Fibroblast of pulmonary artery (primary cell): Measurements from ENCODE around the gene KDELR3.

Source experiments
- DNase-seq: peaks from one replicate; pipeline ENCODE4 v3.0.0-alpha.2; 2010; ENCODE audit warnings: low read depth
- H3K4me3 ChIP-seq: replicated peaks from 2 replicates; pipeline ENCODE4 v1.5.1; 2011; ENCODE audit warnings: low read depth, mild to moderate bottlenecking, control low read depth, low read length, moderate library complexity
- TF ChIP-seq, protein P1 (sequence below): IDR thresholded peaks from 2 replicates; pipeline ENCODE4 v1.5.1; 2011; ENCODE audit warnings: mild to moderate bottlenecking, control low read depth, low read length, inconsistent platforms; ENCODE audit errors: missing control alignments

The KDELR3 gene

DNA sequence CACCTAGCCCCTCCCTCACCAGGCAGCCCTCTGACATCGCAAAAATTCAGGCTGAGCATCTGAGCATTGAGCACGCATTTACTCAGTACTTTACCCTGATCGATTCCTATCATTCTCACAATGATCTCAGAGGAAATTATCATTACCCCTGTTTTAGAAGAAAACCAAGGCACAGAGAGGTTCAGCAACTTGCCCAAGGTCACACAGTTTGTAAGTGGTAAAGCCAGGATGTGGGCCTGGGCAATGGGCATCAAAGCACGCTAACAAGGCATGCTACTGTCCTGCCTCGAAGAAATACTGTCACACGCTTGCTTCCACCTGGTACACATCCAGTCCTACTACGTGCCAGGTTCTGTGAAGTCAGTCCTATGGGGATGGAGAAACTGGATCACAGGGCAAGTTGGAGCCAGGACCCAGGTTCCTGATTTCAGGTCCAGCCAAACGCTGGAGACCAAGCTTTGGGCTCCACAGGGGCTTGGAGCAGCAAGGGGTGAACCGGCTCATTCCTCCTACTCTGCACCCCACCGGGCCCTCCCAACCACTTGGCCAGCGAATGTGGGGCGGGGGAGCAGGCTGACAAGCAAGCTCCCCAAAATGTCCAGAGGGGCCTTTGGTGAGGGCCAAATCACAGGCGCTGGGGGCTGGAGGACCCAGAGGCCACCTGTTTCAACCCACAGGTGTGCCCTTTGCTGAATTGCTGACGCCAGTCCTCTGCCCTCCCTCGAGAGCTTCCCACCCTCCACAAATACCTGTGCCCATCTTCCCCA, 31.1 kb upstream of the KDELR3 start:
- TF ChIP-seq, protein P1, sequence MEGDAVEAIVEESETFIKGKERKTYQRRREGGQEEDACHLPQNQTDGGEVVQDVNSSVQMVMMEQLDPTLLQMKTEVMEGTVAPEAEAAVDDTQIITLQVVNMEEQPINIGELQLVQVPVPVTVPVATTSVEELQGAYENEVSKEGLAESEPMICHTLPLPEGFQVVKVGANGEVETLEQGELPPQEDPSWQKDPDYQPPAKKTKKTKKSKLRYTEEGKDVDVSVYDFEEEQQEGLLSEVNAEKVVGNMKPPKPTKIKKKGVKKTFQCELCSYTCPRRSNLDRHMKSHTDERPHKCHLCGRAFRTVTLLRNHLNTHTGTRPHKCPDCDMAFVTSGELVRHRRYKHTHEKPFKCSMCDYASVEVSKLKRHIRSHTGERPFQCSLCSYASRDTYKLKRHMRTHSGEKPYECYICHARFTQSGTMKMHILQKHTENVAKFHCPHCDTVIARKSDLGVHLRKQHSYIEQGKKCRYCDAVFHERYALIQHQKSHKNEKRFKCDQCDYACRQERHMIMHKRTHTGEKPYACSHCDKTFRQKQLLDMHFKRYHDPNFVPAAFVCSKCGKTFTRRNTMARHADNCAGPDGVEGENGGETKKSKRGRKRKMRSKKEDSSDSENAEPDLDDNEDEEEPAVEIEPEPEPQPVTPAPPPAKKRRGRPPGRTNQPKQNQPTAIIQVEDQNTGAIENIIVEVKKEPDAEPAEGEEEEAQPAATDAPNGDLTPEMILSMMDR: no peak
- H3K4me3 ChIP-seq: no peak overlapping the region
- no peak for DNase-seq

DNA sequence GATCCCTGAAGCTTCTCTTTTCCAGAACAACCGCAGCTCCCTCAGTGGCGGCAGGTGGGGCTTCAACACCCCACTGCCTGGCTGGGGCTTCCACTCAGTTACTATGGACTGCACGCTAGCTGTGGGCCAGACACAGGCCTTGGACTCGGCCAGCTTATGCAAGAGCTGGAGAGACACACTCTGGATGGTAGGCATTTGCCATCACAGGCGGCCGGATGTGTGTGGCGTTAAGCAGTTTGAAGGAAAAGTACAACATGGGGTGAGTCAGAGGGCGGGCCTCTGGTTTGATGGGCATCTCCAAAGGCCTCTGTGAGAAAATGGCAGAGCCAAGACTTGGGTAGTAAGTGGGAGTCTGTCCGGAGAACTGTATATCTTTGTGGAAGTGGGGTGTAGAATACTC, 30.5 kb upstream of the KDELR3 start:
- DNase-seq: no peak
- TF ChIP-seq, protein P1: no peak
- H3K4me3 ChIP-seq: no peak overlapping the region

DNA sequence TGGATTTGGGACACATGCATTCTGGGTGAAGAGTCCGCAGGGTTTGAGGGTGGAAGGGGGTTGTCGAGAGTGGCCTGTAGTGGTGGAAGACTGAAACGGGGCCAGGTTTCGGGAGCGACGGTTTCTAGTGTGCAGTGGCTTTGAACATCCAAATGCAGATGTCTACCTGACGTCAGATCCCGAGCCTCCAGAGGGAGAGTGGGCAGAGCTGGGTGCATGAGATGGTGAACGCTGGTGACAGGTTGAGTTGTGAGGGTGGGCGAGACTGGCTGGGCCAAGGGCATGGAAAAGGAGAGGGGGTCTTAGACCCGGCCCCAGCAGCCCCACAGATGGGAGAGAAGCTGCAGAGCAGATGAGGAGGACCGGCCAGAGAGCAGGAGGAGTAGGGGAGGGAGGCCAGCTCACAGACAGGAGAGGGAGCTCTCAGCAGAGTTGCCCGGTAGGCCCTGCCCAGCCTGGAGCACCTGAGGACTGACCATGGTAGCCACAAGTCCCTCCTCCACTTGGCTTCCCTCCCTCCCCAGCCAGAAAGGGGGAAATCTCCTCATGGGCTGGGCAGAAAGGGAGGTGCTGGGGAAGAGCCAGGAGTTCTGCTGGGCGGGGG, 27.0 kb upstream of the KDELR3 start:
- no peak overlapping the region for H3K4me3 ChIP-seq
- no peak for DNase-seq
- TF ChIP-seq, protein P1: no peak

DNA sequence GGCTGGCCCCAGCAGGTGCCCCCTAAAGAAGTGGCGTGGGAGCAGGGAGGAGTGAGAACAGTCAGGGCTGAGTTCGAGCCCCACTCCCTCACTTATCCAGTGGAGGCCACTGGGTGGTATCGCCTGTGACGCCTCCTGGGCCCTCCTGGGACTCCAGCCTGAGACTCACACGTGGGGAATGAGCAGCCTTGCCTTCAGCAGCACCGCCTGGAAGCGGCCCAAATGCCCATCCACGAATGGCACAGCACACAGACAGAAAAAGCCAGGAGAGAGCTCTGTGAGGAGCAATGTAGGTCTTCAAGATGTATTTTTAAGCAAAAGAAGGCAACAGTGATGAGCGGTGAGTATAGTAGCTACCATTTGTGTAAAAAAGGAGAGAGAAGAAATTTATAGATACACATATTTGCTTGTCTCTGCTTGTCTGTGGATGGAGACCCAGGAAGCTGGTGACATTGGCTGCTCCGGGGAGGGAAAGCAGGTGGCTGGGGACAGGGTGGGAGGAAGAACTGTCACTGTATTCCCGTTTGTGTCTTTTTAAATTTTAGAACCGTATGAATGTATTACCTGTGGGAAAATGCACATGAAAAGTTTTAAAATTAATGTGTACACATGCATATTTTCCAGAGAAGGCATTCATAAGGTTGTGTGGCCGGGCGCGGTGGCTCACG, 26.1 kb upstream of the KDELR3 start:
- no peak overlapping the region for H3K4me3 ChIP-seq
- TF ChIP-seq, protein P1: no peak
- DNase-seq: no peak

DNA sequence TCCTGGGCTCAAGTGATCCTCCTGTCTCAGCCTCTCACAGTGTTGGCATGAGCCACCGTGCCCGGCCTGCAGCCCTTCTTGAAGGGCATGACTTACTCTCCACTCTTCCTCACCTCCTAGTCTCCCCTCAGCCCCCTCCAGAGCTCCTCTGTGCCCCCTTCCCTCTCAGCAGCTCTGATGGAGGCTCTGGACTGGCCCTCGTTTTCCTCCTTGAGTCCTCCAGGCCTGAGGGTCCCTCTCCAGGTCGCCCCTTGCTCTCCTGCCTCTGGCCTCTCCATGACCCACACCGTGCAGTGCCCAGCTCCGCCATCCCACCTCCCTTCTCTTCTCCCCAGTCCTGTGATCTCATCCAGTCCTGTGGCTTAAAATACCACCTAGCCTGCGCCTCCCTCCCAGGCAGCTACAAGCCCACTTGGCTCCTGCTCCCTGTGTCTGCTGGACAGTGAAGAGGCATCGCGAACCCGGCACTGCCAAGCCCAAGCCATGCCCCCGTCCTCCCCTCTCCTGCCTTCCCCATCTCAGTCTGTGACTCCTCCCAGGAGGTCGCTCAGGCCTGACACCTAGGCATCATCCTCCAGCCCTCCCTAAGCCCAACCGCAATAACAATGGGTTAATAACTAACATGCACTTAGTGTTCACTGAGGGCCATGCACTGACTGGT, 24.8 kb upstream of the KDELR3 start:
- H3K4me3 ChIP-seq: no peak overlapping the region
- TF ChIP-seq, protein P1: no peak
- DNase-seq: no peak

DNA sequence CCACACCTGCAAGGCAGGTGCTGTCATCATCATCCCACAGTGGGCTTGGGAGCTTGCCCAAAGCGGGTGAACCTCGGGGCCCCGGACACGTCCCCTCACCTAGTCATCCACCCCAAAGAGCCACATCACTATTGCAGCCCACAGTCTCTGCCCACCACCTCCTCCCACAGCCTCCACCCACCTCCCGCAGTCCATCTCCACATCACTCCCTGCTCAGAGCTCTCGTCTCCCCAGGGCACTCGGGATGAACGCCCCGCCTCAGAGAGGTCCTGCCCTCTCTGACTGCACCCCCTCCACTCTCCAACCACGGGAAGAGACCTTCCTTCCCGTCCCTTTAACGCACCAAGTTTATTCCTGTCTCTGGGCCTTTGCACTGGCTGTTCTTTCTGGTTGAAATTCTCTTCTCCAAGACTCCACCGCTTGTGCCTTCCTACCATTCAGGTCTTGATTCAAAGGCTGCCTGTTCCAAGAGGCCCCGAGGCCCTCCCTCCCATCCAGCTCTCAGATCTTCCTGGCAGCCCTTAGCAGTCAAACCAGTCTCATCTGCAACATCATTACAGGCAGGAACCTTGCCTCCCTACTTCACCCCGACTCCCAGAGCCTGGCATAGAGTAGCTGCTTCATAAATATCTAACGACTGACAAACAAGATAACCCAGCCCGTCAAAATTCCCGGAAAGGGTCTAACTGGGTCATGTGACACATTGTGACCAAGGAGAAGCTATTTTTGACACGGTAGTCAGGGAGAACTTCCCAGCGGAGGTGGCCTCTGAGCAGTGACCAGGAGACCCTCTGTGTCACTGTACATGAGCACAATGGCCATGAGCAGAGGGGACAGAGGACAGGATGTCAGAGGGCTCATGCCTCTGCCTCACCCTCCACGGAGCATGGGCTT, 24.0 kb upstream of the KDELR3 start:
- H3K4me3 ChIP-seq: no peak overlapping the region
- DNase-seq: no peak
- TF ChIP-seq, protein P1: no peak
